BJ (cell line): ENCODE measurements around the gene ANGPTL2. TPM values are rescaled to one million over a fixed set of nuclear protein-coding genes. Genes with fewer than 3 reads are reported as not detected.

Source experiments
- CTCF ChIA-PET: fragments of 350-600 bp; formaldehyde crosslinking; extraction: SDS; loops from one replicate; lab custom pipeline; 2021; ENCODE audit warnings: antibody characterized with exemption, inconsistent platforms; lab: Yijun Ruan, JAX
- POLR2A ChIA-PET: fragments of 300-600 bp; sonication (Branson Sonifier 250); formaldehyde crosslinking; extraction: SDS; loops from one replicate; lab custom pipeline; 2021; ENCODE audit warnings: antibody characterized with exemption; lab: Charles Lee
- DNase-seq: peaks from one replicate; pipeline ENCODE4 v3.0.0-alpha.2; 2011; ENCODE audit warnings: low read depth
- H3K27me3 ChIP-seq: 2 replicates; pipeline ENCODE4 v1.6.0; 2011; ENCODE audit warnings: low read length; ENCODE audit not compliant: control insufficient read depth, insufficient read depth
- H3K36me3 ChIP-seq: 2 replicates; pipeline ENCODE4 v1.5.1; 2011; ENCODE audit warnings: low read length; ENCODE audit not compliant: control insufficient read depth, insufficient read depth
- H3K4me3 ChIP-seq: 2 replicates; pipeline ENCODE4 v1.5.1; 2011; ENCODE audit warnings: low read depth, mild to moderate bottlenecking, control low read depth, low read length
- CTCF ChIP-seq: IDR thresholded peaks from 2 replicates; pipeline ENCODE4 v1.5.1; 2011; ENCODE audit warnings: low read depth, mild to moderate bottlenecking, control low read depth, inconsistent platforms, low read length, moderate library complexity; ENCODE audit not compliant: insufficient read depth
- polyA plus RNA-seq: library from polyadenylated mRNA; depleted of rRNA; stranded (reverse); fragments of >200 nt; gene quantifications from 2 replicates; pipeline ENCODE4 v1.2.3, GENCODE V29; 2011

Gene ANGPTL2
- polyA plus RNA-seq, 1 experiment = 47.0 TPM

GRCh38 chr9:127168756-127169574 lies 46.5 kb upstream of the ANGPTL2 start:
- no peak overlapping the region for H3K4me3 ChIP-seq
- ChIA-PET POLR2A (no interaction called here), CTCF (no interaction called here)
- no peak for DNase-seq
- no peaks in the 10 kb centered on the region for H3K27me3 ChIP-seq
- H3K36me3 ChIP-seq = no peaks in the 10 kb centered on the region
- TF ChIP-seq CTCF = no peak

- no peak for TF ChIP-seq CTCF
- Histone ChIP-seq H3K4me3 (no peak overlapping the region), H3K36me3 (no peaks in the 10 kb centered on the region), H3K27me3 (no peaks in the 10 kb centered on the region)
- DNase-seq = no peak
- CTCF ChIA-PET = no interaction called here
- POLR2A ChIA-PET = interaction anchor here (0.6 to 0.7 kb wide), 2 partner anchors 11 to 46 kb away, joined by 3 read pairs; no protein-coding TSS in a partner anchor
Measured at GRCh38 chr9:127167560-127168326, 45.3 kb upstream of the ANGPTL2 start.

- CTCF ChIA-PET = interaction anchor here (0.6 to 0.7 kb wide), 3 partner anchors 8 to 202 kb away, joined by 3 read pairs; no protein-coding TSS in a partner anchor
- TF ChIP-seq CTCF = no peak
- H3K27me3 ChIP-seq = no peaks in the 10 kb centered on the region
- no peak overlapping the region for H3K4me3 ChIP-seq
- no peaks in the 10 kb centered on the region for H3K36me3 ChIP-seq
- POLR2A ChIA-PET = interaction anchor here (0.7 kb wide), 1 partner anchor 12 kb away, joined by 3 read pairs; no protein-coding TSS in a partner anchor
- no peak for DNase-seq
Measured at GRCh38 chr9:127166651-127167524, 44.5 kb upstream of the ANGPTL2 start.

- no peaks in the 10 kb centered on the region for H3K36me3 ChIP-seq
- no peak for DNase-seq
- no peak overlapping the region for H3K4me3 ChIP-seq
- no peak for TF ChIP-seq CTCF
- CTCF ChIA-PET = interaction anchor here (0.6 to 0.7 kb wide), 3 partner anchors 9 to 201 kb away, joined by 3 read pairs; no protein-coding TSS in a partner anchor
- POLR2A ChIA-PET = no interaction called here
- H3K27me3 ChIP-seq = no peaks in the 10 kb centered on the region
Measured at GRCh38 chr9:127166111-127166510, 43.7 kb upstream of the ANGPTL2 start.
